ENCODE data around the gene TVP23B.
"Not testable (repeated sequence)": the region's sequence is repeated elsewhere in the genome, so short reads cannot be mapped to it uniquely, and the experiment has no call there.

TVP23B gene

GRCh38 chr17:18780991-18781718 is at the start of gene TVP23B:
TVP23B (plus strand) TSS chr17:18781183; CDS start chr17:18781294, 111 bp downstream.
- peak; percentile 95 for DNase-seq

DNA sequence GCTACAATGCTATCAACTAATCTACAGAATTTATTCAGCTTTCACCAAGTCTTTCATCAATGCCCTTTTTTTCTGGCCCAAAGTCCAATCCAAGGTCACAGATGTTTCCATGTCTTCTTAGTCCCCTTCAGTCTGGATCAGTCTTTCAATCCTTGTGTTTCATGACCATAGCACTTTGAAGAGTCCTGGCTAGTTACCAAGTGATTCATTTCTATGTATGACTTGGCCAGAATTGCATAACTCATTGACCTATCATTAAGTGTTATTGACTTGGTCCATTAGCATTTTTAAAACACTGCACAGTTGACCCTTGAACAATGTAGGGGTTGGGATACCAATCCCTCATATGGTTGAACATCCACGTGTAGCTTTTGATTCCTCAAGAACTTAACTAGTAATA is 48.5 kb upstream of the TVP23B start:
- DNase-seq = not testable (repeated sequence)

DNA sequence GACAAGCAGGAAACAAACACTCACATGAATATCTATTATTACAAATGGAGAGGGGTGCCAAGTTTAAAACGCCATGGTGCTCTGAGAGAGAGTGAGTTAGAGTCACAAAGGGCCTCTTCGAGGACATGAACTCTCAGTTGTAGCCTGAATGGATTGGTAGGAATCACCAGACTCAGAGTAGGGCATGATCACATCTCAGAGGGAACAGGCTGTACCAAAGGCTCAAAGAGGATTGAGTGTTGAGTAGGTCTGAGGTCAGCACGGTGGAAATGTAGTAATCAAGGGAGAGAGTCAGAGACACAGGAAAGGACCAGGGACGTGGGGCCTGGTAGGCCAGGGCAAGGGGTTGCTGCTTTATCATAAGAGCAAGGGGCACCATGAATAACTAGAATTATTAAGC is 47.6 kb upstream of the TVP23B start:
- DNase-seq = not testable (repeated sequence)

DNA sequence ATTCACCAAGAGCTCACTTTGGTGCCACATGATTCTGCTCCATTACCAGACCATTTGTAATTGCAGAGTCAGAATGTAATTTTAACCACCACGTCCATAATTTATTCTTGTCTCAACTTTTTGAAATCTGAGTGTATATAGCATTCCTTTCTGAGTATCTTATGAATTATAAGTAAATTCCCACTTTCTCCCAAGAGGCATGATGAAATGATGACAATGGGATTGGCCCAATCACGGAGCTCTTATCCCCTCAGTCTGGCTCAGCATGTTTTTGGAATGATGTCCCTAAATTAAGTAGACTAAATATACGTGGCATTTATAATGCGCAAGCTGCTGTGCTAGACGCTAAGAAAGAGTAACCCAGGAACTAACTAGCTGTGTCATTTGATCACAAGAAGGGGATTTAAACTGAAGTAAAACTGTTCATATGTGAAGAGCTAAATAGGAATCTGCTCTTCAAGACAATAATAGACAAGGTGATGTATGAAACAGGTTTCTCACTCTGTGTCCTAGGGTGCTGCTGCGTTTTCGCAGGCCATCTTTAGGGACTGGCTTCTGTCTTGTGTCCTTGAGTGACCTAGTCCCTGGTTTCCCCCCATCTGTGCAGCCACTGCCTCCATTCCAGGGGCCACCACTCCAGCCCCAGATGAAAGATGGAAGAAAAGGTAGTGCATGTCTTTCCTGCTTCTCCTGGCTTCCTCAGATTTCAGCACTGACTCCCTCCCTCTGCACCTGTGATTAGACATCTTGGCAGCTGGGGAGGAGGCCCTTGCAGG is 41.2 kb upstream of the TVP23B start:
- not testable (repeated sequence) for DNase-seq

- DNase-seq = not testable (repeated sequence)
Measured at GRCh38 chr17:18741228-18741627, 39.8 kb upstream of the TVP23B start.

GRCh38 chr17:18743699-18744421 is 37.1 kb upstream of the TVP23B start, which contains the start of gene FBXW10:
FBXW10 (plus strand) TSS chr17:18744054; CDS start chr17:18744245, 191 bp downstream.
- not testable (repeated sequence) for DNase-seq

- not testable (repeated sequence) for DNase-seq
Measured at GRCh38 chr17:18744726-18745125, 36.3 kb upstream of the TVP23B start.

GRCh38 chr17:18746551-18746950 is 34.4 kb upstream of the TVP23B start:
- not testable (repeated sequence) for DNase-seq

DNA sequence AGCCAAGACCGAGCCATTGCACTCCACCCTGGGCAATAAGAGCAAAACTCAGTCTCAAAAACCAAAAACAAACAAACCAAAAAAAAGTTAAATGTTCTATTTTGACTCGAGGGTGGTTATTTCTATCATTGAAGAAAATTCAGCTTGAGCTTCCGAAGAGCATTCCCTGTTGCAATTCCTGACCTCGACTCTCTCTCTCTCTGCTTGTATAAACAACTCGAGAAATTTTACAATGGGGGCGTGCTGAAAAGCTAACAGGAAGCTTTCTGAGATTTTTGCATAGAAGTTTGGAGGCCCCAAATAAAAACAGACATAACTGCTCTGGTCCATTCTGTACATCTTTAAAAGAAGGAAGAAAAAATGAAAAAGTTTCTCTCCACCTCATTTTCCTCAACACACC is 33.5 kb upstream of the TVP23B start:
- DNase-seq = not testable (repeated sequence)

GRCh38 chr17:18750242-18750641 is 30.7 kb upstream of the TVP23B start:
- DNase-seq = not testable (repeated sequence)

DNA sequence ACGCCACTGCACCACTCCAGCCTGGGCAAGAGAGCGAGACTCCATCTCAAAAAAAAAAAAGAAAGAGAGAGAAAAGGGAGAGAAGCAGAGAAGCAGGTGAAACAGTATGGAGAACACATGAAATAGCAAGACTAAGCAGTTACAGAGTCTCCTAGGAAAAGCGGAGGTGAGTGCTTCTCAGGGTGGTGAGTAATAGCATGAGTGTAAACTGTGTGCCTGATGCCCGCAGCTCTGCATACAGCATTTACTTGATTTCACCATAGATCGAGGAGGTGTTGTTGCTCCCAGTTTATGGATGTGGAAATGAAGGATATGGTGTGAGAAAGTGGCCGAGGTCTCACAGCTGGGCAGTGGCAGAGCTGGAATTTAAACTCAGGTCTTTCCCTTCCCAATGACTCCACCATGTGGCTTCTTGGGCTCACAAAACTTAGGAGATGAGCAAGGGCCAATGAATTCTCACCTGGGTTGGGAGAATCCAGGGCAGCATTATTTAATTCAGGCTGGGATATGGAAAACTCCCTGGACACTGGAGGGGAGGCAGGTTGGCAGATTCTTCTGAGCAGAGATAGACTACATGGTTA is 27.1 kb upstream of the TVP23B start:
- not testable (repeated sequence) for DNase-seq

GRCh38 chr17:18755969-18756368 is 25.0 kb upstream of the TVP23B start:
- DNase-seq = not testable (repeated sequence)

DNA sequence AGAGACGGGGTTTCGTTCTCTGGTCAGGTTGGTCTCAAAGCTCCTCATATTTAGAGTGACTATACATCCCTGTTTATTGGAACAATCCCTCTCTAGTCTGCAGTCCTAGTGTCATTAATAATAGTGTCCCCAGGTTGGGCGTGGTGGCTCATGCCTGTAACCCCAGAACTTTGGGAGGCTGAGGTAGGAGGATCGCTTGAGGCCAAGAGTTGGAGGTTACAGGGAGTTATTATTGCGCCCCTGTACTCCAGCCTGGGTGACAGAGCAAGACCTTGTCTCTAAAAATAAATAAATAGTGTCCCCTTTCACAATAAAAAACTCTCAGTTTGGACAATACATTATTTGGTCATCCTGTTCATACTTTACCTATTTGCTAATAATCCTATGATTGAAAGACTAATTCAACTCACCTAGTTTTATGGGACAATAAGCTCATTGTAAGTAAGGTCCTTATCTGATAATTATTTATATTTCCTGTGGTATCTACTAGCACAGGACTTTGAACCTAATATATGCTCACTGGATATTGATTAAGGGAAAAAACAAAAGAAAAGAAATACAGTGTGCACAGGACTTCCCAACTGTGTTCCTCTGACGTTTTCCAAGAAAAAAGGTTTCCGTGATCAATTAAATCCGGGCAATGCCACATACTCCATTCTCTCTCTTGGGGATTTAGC is 23.5 kb upstream of the TVP23B start:
- DNase-seq = not testable (repeated sequence)

DNA sequence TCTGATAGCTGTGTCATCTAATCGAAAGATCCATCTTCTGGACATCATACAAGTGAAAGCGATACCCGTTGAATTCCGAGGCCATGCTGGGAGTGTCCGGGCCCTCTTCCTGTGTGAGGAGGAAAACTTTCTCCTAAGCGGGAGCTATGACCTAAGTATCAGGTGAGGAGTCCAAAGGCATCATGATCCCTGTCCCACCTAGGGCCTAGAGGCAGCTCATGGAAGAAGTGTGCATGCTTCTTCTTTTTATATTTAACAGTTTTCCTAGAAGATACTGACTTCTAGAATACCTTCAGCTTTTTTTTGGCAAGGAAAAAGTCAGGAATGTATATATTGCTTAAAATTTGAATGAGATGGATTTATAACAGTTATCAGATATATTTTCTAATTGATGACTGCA is 22.6 kb upstream of the TVP23B start:
- not testable (repeated sequence) for DNase-seq

DNA sequence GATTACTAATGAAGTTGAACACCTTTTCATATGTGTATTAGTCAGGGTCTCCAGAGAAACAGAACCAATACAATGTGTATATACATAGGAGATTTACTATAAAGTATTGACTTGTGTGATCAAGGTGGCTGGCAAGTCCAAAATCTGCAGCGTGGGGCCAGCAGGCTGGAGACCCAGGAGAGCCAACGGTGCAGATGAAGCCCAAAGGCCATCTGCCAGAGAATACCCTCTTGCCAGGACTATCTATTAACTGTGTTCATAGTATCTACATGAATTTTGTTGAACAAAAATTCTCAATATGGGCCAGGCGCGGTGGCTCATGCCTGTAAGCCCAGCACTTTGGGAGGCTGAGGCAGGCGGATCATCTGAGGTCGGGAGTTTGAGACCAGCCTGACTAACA is 20.8 kb upstream of the TVP23B start:
- not testable (repeated sequence) for DNase-seq

DNA sequence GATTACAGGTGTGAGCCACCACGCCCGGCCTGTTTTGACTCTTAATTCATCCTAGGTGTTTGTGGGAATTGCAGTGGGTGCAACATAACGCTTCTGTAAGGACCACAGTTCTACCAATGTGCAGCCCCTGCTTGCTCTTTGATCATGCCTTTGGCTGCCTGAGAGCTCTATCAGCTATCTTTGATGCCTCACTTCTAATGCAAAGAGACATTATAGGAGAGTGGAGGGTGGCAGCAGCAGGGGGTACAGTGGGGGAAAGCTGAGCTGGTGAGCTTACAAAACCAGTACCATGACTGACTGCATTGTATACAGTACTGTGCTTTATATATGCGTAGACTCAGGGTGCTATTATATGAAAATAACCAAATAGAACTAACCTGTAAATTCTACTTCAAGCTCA is 10.4 kb upstream of the TVP23B start:
- DNase-seq = not testable (repeated sequence)

- DNase-seq = not testable (repeated sequence)
Measured at GRCh38 chr17:18771066-18771465, 9.9 kb upstream of the TVP23B start.

DNA sequence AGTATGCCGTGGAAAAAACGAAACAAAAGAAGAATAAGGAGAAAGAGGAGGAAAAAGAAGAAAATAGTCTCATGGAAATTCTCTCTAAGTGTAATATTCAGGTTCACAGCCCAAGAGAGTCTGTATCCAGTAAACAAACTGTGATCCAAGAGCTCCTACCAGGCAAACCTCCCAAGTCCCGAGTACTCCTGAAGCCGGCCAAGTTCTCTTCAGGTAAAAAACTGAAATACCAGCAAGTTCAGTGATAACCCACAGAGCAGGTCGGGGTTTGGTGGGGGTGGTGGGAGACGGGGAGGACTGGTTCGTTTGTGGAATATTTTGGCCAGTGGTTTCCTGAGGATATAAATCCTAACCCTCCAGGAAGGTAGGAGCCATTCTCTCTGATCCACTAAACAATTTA is 8.5 kb upstream of the TVP23B start:
- no peak for DNase-seq

GRCh38 chr17:18781805-18782204 is 822 bp downstream of the TVP23B start:
- DNase-seq = not testable (repeated sequence)

DNA sequence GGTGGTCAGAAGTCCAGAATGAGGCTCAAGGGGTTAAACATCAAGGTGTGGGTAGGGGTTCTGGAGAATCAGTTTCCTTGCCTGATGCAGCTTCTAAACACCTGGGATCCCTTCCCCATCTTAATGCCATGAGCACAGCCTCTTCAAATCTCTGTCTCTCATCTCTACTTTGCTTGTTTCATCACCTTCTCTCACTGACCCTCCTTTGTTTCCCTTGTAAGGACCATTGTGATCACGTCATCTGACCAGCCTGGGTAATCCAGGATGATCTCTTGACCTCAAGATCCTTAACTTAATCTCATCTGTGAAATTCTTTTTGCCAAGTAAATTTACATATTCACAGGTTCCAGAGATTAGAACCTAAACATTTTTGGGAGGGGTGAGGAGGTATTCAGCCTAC is 5.0 kb downstream of the TVP23B start:
- DNase-seq = not testable (repeated sequence)

GRCh38 chr17:18786890-18787289 is 5.9 kb downstream of the TVP23B start:
- DNase-seq = not testable (repeated sequence)

DNA sequence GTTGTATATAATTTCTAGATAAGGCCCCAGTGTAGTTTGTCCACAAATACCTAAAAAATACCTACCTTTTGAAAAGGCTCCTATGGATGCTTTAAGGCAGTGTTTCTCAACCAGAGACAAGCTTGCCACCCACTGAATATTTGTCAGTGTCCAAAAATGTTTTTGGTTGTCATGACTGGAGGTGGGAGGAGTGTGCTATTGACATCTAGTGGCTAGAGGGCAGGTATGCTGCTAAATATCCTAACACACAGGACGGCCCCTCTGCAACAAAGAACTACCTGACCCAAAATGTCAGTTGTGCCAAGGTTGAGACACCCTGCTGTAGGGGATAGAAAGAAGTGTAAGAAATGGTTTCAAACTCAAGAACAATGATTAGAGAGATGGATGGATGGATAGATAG is 10.4 kb downstream of the TVP23B start:
- not testable (repeated sequence) for DNase-seq

Measured in activated CD4-positive, alpha-beta T cell treated with anti-CD3 and anti-CD28 coated beads, Interleukin-2, amount 50 U/mL, for 4 hours (primary cell).